ENCODE data around the gene DLL4. TPM values are rescaled to one million over a fixed set of nuclear protein-coding genes. Genes with fewer than 3 reads are reported as not detected.

Gene DLL4
- not detected in 2 replicates for total RNA-seq (2014; rRNA removed; shearing (Covaris generic))

- peak; percentile 70 for DNase-seq (ENCODE audit: low read depth)
These were observed at the start of gene DLL4 for GRCh38 chr15:40928821-40929659. TSS of gene DLL4 (plus strand) at chr15:40929340. CDS start at chr15:40929669, 329 bp downstream.

- no peak for DNase-seq (ENCODE audit: low read depth)
These were observed 49.5 kb upstream of the DLL4 start for GRCh38 chr15:40879609-40880008.

- no peak for DNase-seq (ENCODE audit: low read depth)
These were observed 47.8 kb upstream of the DLL4 start for GRCh38 chr15:40881351-40881750.

GRCh38 chr15:40886586-40886985 lies 42.6 kb upstream of the DLL4 start:
- no peak for DNase-seq (ENCODE audit: low read depth)

- DNase-seq (ENCODE audit: low read depth) = no peak
These were observed 40.0 kb upstream of the DLL4 start for GRCh38 chr15:40889112-40889511.

- no peak for DNase-seq (ENCODE audit: low read depth)
These were observed 38.0 kb upstream of the DLL4 start for GRCh38 chr15:40891138-40891537.

- DNase-seq (ENCODE audit: low read depth) = peak; percentile 39
These were observed 37.2 kb upstream of the DLL4 start for GRCh38 chr15:40891810-40892446.

GRCh38 chr15:40892447-40893012 lies 36.6 kb upstream of the DLL4 start:
- DNase-seq (ENCODE audit: low read depth) = no peak

- DNase-seq (ENCODE audit: low read depth) = no peak
These were observed 36.0 kb upstream of the DLL4 start for GRCh38 chr15:40893019-40893670.

GRCh38 chr15:40893733-40894680 lies 35.1 kb upstream of the DLL4 start, which contains the start of gene VPS18:
TSS of gene VPS18 (plus strand) at chr15:40894450. CDS start at chr15:40894769, 319 bp downstream.
- DNase-seq (ENCODE audit: low read depth) = peak; percentile 98

GRCh38 chr15:40894681-40895448 lies 34.3 kb upstream of the DLL4 start:
- peak; percentile 77 for DNase-seq (ENCODE audit: low read depth)

- no peak for DNase-seq (ENCODE audit: low read depth)
These were observed 29.5 kb upstream of the DLL4 start for GRCh38 chr15:40899536-40900207.

- DNase-seq (ENCODE audit: low read depth) = no peak
These were observed 28.7 kb upstream of the DLL4 start for GRCh38 chr15:40900256-40901052.

- no peak for DNase-seq (ENCODE audit: low read depth)
These were observed 28.1 kb upstream of the DLL4 start for GRCh38 chr15:40901053-40901443.

- no peak for DNase-seq (ENCODE audit: low read depth)
These were observed 26.3 kb upstream of the DLL4 start for GRCh38 chr15:40902605-40903561.

GRCh38 chr15:40904552-40905201 lies 24.5 kb upstream of the DLL4 start:
- no peak for DNase-seq (ENCODE audit: low read depth)
